Vagina (tissue), 2 donors: ENCODE results near the gene AXIN1.

ENCODE experiments used
- CTCF ChIP-seq, 3 experiments: fragments of 450-650 bp in 2 of 3; fragments of 200-600 bp in 1 of 3; sonication (generic) in 1 of 3; IDR thresholded peaks; one replicate each; pipeline ENCODE4 v1.5.1; 2017 to 2019; ENCODE audit warnings: antibody characterized with exemption in 3 of 3, mild to moderate bottlenecking in 2 of 3, moderate library complexity in 2 of 3
- POLR2A ChIP-seq, 2 donors: fragments of 450-650 bp; IDR thresholded peaks; one replicate each; pipeline ENCODE4 v1.6.1; 2017; ENCODE audit warnings: antibody characterized with exemption in 2 of 2, mild to moderate bottlenecking in 2 of 2, moderate library complexity in 2 of 2
- POLR2AphosphoS5 ChIP-seq, 2 donors: sonication (generic); formaldehyde crosslinking; IDR thresholded peaks; one replicate each; pipeline ENCODE4 v1.9.0; 2017; ENCODE audit warnings: antibody characterized with exemption in 2 of 2, mild to moderate bottlenecking in 2 of 2, low read depth in 1 of 2; ENCODE audit not compliant: insufficient read depth in 1 of 2

- no peak for TF ChIP-seq CTCF (IDR thresholded peaks at IDR 0.05)
- TF ChIP-seq POLR2AphosphoS5 (IDR thresholded peaks at IDR 0.05; ENCODE audit: insufficient read depth in 1 of 2, low read depth in 1 of 2) = no peak
- TF ChIP-seq POLR2A (IDR thresholded peaks at IDR 0.05) = no peak
These were observed 28.4 kb downstream of the AXIN1 start for GRCh38 chr16:324201-324450.
